Neutrophil (primary cell): ENCODE results near the gene ACVR1.

Source experiments
- H3K27ac ChIP-seq: fragments of 200-600 bp; sonication (generic); 2 replicates; pipeline ENCODE4 v1.5.1; 2016; ENCODE audit warnings: mild to moderate bottlenecking, moderate library complexity
- H3K27me3 ChIP-seq: fragments of 200-600 bp; sonication (generic); 2 replicates; pipeline ENCODE4 v1.6.0; 2016; ENCODE audit warnings: mild to moderate bottlenecking
- H3K36me3 ChIP-seq: fragments of 200-600 bp; sonication (generic); 2 replicates; pipeline ENCODE4 v1.5.1; 2017
- H3K4me1 ChIP-seq, 2 experiments: fragments of 200-600 bp in 1 of 2; sonication (generic) in 1 of 2; 1 replicate in 1 of 2; 2 replicates in 1 of 2; pipeline versions ENCODE4 v1.5.1 to v1.6.1; 2013 to 2016; ENCODE audit warnings: low read depth in 1 of 2, low read length in 1 of 2, mild to moderate bottlenecking in 1 of 2, moderate library complexity in 1 of 2; ENCODE audit not compliant: control insufficient read depth in 1 of 2, insufficient read depth in 1 of 2
- H3K4me3 ChIP-seq, 2 experiments: fragments of 200-600 bp in 1 of 2; sonication (generic) in 1 of 2; 1 replicate in 1 of 2; 2 replicates in 1 of 2; pipeline ENCODE4 v1.5.1; 2013 to 2016; ENCODE audit warnings: low read depth in 1 of 2, low read length in 1 of 2, mild to moderate bottlenecking in 1 of 2, moderate library complexity in 1 of 2
- H3K9me3 ChIP-seq: fragments of 200-600 bp; sonication (generic); 2 replicates; pipeline ENCODE4 v1.5.1; 2016
- TF ChIP-seq, protein P1 (sequence below): fragments of 200-600 bp; sonication (generic); IDR thresholded peaks from 2 replicates; pipeline ENCODE4 v1.5.1; 2016; ENCODE audit warnings: antibody characterized with exemption

The ACVR1 gene

DNA sequence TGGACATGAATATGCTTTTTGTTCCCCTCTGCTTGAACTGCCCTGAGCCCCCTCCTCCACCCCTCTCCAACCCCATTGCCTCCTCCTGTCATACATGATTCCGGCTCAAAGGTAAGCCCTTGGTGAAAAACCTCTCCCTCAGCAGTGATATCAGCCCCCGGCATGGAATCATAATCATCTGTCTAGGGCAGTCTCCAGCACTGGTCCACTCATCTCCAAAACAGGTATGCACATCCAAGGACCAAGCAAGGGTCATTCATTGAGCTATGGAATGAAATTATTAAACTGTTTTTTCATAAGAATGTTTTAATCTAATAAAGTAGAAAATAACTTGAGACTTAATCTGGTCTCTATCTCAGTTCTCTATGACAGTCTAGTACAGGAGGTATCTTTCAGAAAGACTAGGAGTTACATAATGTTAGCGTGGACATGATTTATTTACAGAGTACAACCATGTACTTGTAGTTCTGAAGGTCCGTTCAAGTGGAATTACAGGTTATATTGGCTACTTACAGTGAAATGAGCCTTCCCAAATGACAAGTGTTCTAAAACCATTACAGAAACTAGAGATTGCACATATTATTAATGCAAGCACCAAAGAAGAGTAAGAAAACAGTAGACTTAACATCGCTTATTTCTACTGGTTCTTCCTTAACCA, 75.2 kb downstream of the ACVR1 start:
- Histone ChIP-seq H3K4me1 (no peaks in the 10 kb centered on the region), H3K27me3 (no peaks in the 10 kb centered on the region), H3K4me3 (no peak overlapping the region), H3K9me3 (no peaks in the 10 kb centered on the region), H3K27ac (no peak overlapping the region), H3K36me3 (no peaks in the 10 kb centered on the region)
- TF ChIP-seq, protein P1, sequence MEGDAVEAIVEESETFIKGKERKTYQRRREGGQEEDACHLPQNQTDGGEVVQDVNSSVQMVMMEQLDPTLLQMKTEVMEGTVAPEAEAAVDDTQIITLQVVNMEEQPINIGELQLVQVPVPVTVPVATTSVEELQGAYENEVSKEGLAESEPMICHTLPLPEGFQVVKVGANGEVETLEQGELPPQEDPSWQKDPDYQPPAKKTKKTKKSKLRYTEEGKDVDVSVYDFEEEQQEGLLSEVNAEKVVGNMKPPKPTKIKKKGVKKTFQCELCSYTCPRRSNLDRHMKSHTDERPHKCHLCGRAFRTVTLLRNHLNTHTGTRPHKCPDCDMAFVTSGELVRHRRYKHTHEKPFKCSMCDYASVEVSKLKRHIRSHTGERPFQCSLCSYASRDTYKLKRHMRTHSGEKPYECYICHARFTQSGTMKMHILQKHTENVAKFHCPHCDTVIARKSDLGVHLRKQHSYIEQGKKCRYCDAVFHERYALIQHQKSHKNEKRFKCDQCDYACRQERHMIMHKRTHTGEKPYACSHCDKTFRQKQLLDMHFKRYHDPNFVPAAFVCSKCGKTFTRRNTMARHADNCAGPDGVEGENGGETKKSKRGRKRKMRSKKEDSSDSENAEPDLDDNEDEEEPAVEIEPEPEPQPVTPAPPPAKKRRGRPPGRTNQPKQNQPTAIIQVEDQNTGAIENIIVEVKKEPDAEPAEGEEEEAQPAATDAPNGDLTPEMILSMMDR: no peak

DNA sequence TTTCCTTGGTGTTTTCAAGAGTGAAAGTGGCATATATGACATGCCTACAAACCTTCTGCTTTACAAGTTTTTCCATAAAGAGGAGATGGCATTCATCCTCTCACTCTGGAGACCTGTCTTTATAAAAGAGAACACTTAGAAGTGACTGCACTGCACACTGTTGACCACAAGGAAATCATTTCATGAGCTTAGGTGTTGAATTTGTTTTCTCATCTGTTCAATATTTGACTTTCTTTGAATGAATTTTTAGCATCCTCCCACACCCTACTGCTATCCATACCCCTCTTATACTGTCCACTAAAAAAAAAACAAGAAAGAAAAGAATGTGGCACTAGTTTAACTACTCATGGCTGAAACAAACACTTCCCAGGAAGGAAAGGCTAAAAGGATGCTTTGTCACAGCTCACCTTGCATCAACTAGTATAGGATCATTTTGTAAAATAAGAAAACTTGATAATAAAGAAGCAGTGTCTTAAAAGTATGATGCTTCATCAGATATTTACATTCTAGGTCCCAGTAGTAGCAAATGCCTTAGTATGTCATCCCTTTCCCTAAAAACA, 83.0 kb downstream of the ACVR1 start:
- no peaks in the 10 kb centered on the region for H3K27me3 ChIP-seq
- no peaks in the 10 kb centered on the region for H3K4me1 ChIP-seq
- no peak overlapping the region for H3K27ac ChIP-seq
- TF ChIP-seq, protein P1: no peak
- no peaks in the 10 kb centered on the region for H3K36me3 ChIP-seq
- H3K4me3 ChIP-seq: no peak overlapping the region
- no peaks in the 10 kb centered on the region for H3K9me3 ChIP-seq

DNA sequence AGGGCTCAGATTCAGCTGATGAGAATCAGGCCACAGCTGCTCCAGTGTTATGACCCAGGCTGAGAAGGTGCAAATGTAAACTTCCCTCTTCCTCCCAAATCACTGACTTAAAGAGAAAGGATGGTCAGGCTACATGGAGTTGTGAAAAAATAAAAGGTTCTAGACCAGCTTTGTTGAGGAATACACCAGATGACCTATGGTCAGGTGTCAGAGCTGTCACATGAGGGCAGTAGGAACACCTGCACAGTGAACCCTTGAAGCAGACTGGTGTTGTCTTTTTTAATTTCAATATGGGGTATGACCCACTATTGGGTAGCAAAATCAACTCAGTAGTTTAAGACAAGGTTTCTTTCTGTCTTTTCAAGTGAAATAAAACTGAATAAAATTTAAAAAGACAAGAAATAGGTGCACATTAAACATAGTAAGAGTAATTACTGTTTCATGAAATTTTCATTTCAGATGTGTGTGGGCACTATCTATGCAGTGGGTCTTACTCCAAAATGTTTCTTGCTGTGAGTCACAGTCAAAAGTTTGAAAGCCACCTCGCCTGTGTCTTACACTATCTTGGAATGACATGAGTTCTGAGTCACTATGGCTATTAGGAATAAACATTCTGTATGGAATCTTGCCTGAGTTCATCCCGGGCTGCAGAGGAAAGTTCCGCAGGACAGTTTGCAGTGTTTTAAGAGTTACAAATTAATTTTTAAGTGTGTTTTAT, 83.6 kb downstream of the ACVR1 start:
- no peak overlapping the region for H3K27ac ChIP-seq
- no peaks in the 10 kb centered on the region for H3K4me1 ChIP-seq
- no peaks in the 10 kb centered on the region for H3K36me3 ChIP-seq
- TF ChIP-seq, protein P1: no peak
- no peaks in the 10 kb centered on the region for H3K27me3 ChIP-seq
- H3K9me3 ChIP-seq: no peaks in the 10 kb centered on the region
- H3K4me3 ChIP-seq: no peak overlapping the region

DNA sequence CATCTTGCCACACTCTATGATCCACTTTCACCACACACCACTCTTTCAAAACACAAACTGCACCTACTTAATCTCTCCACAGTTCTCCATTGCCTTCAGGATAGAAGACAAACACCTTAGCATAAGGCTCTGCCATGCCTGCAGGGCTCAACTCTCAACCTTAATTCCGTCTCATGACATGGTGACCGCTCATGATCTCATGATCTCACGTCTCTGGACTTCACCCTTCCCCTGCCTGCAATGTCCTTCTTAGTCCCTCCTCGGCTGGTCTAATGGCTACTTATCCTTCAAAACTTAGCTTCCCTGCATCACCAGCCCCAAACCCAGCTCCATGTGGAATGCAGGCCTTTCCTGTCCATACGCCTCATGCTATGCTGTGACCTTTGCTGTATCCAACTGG, 85.3 kb downstream of the ACVR1 start:
- Histone ChIP-seq H3K4me1 (no peaks in the 10 kb centered on the region), H3K36me3 (no peaks in the 10 kb centered on the region), H3K27ac (no peak overlapping the region), H3K9me3 (no peaks in the 10 kb centered on the region), H3K27me3 (no peaks in the 10 kb centered on the region), H3K4me3 (no peak overlapping the region)
- TF ChIP-seq, protein P1: no peak

DNA sequence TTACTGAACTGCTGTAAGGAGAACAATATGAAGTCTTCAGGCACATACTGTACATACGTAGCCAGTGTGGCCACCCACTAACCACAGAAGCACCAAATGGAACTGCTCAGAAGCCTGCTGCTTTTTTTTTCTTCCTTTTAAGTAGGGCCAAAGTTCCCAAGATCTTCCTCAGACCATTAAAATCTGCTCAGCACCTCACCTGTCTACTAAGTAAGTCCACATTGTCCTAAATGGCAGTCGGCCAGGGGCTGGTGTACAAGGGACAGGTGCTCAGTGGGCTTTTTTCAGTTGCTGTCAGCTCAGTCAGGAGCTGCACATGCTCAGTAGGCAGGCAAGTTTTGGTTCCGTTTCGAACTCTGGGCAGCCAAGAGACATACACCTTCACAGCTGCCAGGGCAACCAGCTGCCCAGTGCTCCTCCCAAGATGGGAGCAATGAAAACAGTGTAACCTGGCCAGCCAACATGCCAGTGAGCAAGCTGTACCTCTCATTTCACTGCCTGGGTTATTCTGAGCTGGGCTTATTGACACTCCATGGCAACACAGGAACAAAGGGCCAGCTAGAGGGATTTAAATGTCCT, 86.1 kb downstream of the ACVR1 start:
- no peaks in the 10 kb centered on the region for H3K27me3 ChIP-seq
- H3K27ac ChIP-seq: no peak overlapping the region
- TF ChIP-seq, protein P1: no peak

More for the DNA sequence above, 86.1 kb downstream of the ACVR1 start:
- H3K4me3 ChIP-seq: no peak overlapping the region
- H3K36me3 ChIP-seq: no peaks in the 10 kb centered on the region
- no peaks in the 10 kb centered on the region for H3K4me1 ChIP-seq
- no peaks in the 10 kb centered on the region for H3K9me3 ChIP-seq
